Activated CD8-positive, alpha-beta T cell treated with anti-CD3 and anti-CD28 coated beads, Interleukin-2, amount 10 ng/mL, durations not matched to agents 7 days and 5 days (primary cell): ENCODE measurements around the gene KCNG2. TPM values are rescaled to one million over a fixed set of nuclear protein-coding genes. Genes with fewer than 3 reads are reported as not detected.

Experiments
- ATAC-seq: fragments of 150-1000 bp; cut with Tn5 transposase; one replicate; pipeline ENCODE4 v1.10.0; 2021; ENCODE audit warnings: moderate library complexity
- CTCF ChIA-PET: fragments of 350-600 bp; sonication (Branson Sonifier 250); formaldehyde crosslinking; loops from one replicate; lab custom pipeline; 2021; ENCODE audit warnings: antibody characterized with exemption; lab: Charles Lee
- POLR2A ChIA-PET: fragments of 350-600 bp; sonication (Branson Sonifier 250); formaldehyde crosslinking; loops from one replicate; lab custom pipeline; 2021; ENCODE audit warnings: antibody characterized with exemption; lab: Charles Lee
- DNase-seq: peaks from one replicate; pipeline ENCODE4 v3.0.0-alpha.2; 2020
- H3K27ac Mint-ChIP-seq: one replicate; pipeline ENCODE4 v1.8.0; 2021; ENCODE audit warnings: mild to moderate bottlenecking, mixed read lengths
- H3K27me3 Mint-ChIP-seq: one replicate; pipeline ENCODE4 v1.8.0; 2021; ENCODE audit warnings: low read depth, mixed read lengths
- H3K36me3 Mint-ChIP-seq: one replicate; pipeline ENCODE4 v1.8.0; 2021; ENCODE audit warnings: low read depth, mixed read lengths
- H3K4me1 Mint-ChIP-seq: one replicate; pipeline ENCODE4 v1.8.0; 2021; ENCODE audit warnings: low read depth, mixed read lengths
- H3K4me3 Mint-ChIP-seq: one replicate; pipeline ENCODE4 v1.8.0; 2021; ENCODE audit warnings: mild to moderate bottlenecking, mixed read lengths
- H3K9me3 Mint-ChIP-seq: one replicate; pipeline ENCODE4 v1.8.0; 2022; ENCODE audit warnings: mixed read lengths; ENCODE audit not compliant: insufficient read depth
- total RNA-seq, 2 experiments: library from RNA; stranded (reverse); gene quantifications; one replicate each; pipeline ENCODE4 v1.2.3, GENCODE V29; 2021

The KCNG2 gene
- total RNA-seq, 2 experiments from 2014 or later = not detected

- no peak for DNase-seq
- ATAC-seq = no peak
- peaks cover 16% of the 10 kb centered on the region for H3K9me3 Mint-ChIP-seq
- ChIA-PET CTCF (no interaction called here), POLR2A (no interaction called here)
- H3K4me3 Mint-ChIP-seq = no peak overlapping the region
- peaks cover 14% of the 10 kb centered on the region for H3K36me3 Mint-ChIP-seq
- no peak overlapping the region for H3K27ac Mint-ChIP-seq
- H3K4me1 Mint-ChIP-seq = peaks cover 4% of the 10 kb centered on the region
- H3K27me3 Mint-ChIP-seq = no peaks in the 10 kb centered on the region
Measured at GRCh38 chr18:79901665-79902064, 103.9 kb downstream of the KCNG2 start.

- peaks cover 4% of the 10 kb centered on the region for H3K4me1 Mint-ChIP-seq
- peaks cover 12% of the 10 kb centered on the region for H3K9me3 Mint-ChIP-seq
- H3K27me3 Mint-ChIP-seq = no peaks in the 10 kb centered on the region
- POLR2A ChIA-PET = no interaction called here
- H3K36me3 Mint-ChIP-seq = peaks cover 14% of the 10 kb centered on the region
- no peak for DNase-seq
- H3K4me3 Mint-ChIP-seq = no peak overlapping the region
- no peak overlapping the region for H3K27ac Mint-ChIP-seq
- CTCF ChIA-PET = no interaction called here
- no peak for ATAC-seq
Measured at GRCh38 chr18:79902075-79902474, 104.3 kb downstream of the KCNG2 start.

GRCh38 chr18:79902640-79903039, 104.9 kb downstream of the KCNG2 start:
- DNase-seq = no peak
- Mint-ChIP-seq H3K27ac (no peak overlapping the region), H3K4me1 (peaks cover 4% of the 10 kb centered on the region), H3K36me3 (peaks cover 11% of the 10 kb centered on the region), H3K9me3 (peaks cover 7% of the 10 kb centered on the region), H3K4me3 (no peak overlapping the region), H3K27me3 (no peaks in the 10 kb centered on the region)
- CTCF ChIA-PET = no interaction called here
- ATAC-seq = no peak
- POLR2A ChIA-PET = interaction anchor here (0.6 kb wide), 1 partner anchor 319 kb away, joined by 4 read pairs; no protein-coding TSS in a partner anchor

GRCh38 chr18:79903071-79903635, 105.4 kb downstream of the KCNG2 start:
- Mint-ChIP-seq H3K4me1 (peaks cover 4% of the 10 kb centered on the region), H3K27me3 (no peaks in the 10 kb centered on the region), H3K4me3 (no peak overlapping the region), H3K36me3 (peaks cover 9% of the 10 kb centered on the region), H3K27ac (no peak overlapping the region), H3K9me3 (peaks cover 3% of the 10 kb centered on the region)
- ChIA-PET CTCF (no interaction called here), POLR2A (interaction anchor here (0.6 kb wide), 1 partner anchor 319 kb away, joined by 4 read pairs; no protein-coding TSS in a partner anchor)
- no peak for DNase-seq
- ATAC-seq = no peak

GRCh38 chr18:79903787-79904356, 106.1 kb downstream of the KCNG2 start:
- Mint-ChIP-seq H3K4me3 (no peak overlapping the region), H3K27ac (no peak overlapping the region), H3K4me1 (peaks cover 4% of the 10 kb centered on the region), H3K27me3 (no peaks in the 10 kb centered on the region), H3K36me3 (peaks cover 14% of the 10 kb centered on the region), H3K9me3 (peaks cover 3% of the 10 kb centered on the region)
- ChIA-PET CTCF (no interaction called here), POLR2A (interaction anchor here (0.6 kb wide), 1 partner anchor 41 kb away, joined by 3 read pairs; no protein-coding TSS in a partner anchor)
- DNase-seq (no peak), ATAC-seq (no peak)

DNA sequence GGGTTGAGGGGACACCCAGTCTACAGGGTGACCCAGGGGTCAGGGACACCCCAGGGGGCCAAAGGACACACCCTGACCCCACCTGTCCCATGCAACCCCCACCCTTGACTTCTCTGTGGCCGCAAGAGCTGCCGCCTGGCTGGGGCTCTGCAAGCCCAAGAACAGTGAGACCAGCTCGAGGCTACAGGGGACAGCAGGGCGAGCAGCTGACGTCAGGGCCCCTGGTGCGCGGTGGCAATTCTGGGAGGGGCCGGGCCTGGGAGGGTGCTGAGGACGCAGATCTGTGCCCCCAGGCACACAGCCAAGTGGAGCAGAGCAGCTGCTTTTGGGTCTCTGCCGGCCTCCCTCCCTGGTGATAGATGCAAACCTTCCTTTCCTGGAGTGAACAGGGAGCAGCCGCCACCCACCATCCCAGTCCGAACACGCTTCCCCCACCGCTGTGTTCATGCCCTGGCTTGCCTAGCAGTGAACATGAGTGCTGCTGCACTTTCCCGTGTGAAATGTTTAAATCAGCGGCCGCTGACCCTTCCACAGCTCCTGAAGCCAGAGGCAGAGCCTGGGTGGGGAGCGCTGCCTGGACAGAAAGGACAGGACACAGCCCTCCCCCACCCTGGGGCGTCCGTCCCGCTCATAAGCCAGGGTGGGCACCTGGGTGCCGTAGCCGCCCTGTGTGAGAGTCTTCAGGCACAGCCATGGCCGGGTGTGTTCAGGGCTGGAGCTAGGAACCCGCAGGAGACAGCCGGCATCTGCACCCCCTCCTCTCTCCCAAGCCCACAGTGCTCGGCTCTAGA, 106.8 kb downstream of the KCNG2 start:
- ChIA-PET POLR2A (interaction anchor here (0.6 kb wide), 1 partner anchor 42 kb away, joined by 3 read pairs; no protein-coding TSS in a partner anchor), CTCF (no interaction called here)
- Mint-ChIP-seq H3K4me3 (no peak overlapping the region), H3K27me3 (no peaks in the 10 kb centered on the region), H3K27ac (no peak overlapping the region), H3K4me1 (peaks cover 4% of the 10 kb centered on the region), H3K9me3 (peaks cover 3% of the 10 kb centered on the region), H3K36me3 (peaks cover 14% of the 10 kb centered on the region)
- ATAC-seq (no peak), DNase-seq (no peak)

GRCh38 chr18:79905389-79905911, 107.7 kb downstream of the KCNG2 start:
- ATAC-seq = no peak

DNA sequence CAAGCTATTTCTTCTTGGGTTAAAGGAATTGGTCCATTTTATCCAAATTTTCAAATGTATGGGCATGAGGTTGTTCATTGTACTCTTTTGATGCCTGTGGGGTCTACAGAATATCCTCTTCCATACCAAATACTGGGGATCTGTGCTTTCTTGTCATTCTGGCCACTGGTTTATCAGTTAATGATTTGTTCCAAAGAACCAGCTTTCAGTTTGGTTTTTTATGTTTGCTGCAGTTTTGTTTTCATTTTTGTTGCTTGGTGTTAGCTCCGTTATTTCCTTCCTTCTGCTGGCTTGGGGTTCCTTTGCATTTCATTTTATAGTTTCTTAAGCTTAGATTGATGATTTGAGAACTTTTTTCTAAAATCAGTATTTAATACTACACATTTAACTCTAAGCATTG, 108.3 kb downstream of the KCNG2 start:
- Mint-ChIP-seq H3K4me3 (no peak overlapping the region), H3K9me3 (no peaks in the 10 kb centered on the region), H3K27me3 (no peaks in the 10 kb centered on the region), H3K4me1 (peaks cover 4% of the 10 kb centered on the region), H3K27ac (no peak overlapping the region), H3K36me3 (peaks cover 20% of the 10 kb centered on the region)
- ATAC-seq = no peak
- ChIA-PET POLR2A (no interaction called here), CTCF (no interaction called here)
- DNase-seq = no peak

More at GRCh38 chr18:79905389-79905911, 107.7 kb downstream of the KCNG2 start:
- peaks cover 4% of the 10 kb centered on the region for H3K4me1 Mint-ChIP-seq
- ChIA-PET CTCF (no interaction called here), POLR2A (no interaction called here)
- peaks cover 15% of the 10 kb centered on the region for H3K36me3 Mint-ChIP-seq
- H3K27me3 Mint-ChIP-seq = no peaks in the 10 kb centered on the region
- no peak overlapping the region for H3K4me3 Mint-ChIP-seq
- H3K9me3 Mint-ChIP-seq = no peaks in the 10 kb centered on the region
- DNase-seq = no peak
- H3K27ac Mint-ChIP-seq = no peak overlapping the region

DNA sequence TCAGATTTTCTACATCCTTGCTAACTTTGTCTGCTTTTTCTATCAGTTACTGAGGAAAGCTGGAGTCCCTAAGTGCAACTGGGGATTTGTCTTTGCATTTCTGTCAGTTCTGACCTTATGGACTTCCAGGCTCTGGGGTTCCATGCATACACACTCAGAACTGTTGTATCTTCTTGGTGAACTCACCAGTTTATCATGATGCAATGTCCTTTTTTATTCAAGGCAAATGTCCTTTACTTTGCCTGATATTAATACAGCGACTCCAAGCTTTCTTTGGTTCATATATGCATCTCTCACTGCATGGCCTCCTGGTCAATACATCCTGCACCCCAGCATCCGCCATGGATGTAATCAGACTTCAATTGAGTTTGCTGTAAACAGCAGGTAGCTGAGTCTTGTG, 109.0 kb downstream of the KCNG2 start:
- ATAC-seq (no peak), DNase-seq (no peak)
- H3K27ac Mint-ChIP-seq = no peak overlapping the region
- CTCF ChIA-PET = no interaction called here
- H3K4me1 Mint-ChIP-seq = peaks cover 4% of the 10 kb centered on the region
- POLR2A ChIA-PET = no interaction called here
- H3K27me3 Mint-ChIP-seq = no peaks in the 10 kb centered on the region
- H3K4me3 Mint-ChIP-seq = no peak overlapping the region
- no peaks in the 10 kb centered on the region for H3K9me3 Mint-ChIP-seq
- H3K36me3 Mint-ChIP-seq = peaks cover 17% of the 10 kb centered on the region

DNA sequence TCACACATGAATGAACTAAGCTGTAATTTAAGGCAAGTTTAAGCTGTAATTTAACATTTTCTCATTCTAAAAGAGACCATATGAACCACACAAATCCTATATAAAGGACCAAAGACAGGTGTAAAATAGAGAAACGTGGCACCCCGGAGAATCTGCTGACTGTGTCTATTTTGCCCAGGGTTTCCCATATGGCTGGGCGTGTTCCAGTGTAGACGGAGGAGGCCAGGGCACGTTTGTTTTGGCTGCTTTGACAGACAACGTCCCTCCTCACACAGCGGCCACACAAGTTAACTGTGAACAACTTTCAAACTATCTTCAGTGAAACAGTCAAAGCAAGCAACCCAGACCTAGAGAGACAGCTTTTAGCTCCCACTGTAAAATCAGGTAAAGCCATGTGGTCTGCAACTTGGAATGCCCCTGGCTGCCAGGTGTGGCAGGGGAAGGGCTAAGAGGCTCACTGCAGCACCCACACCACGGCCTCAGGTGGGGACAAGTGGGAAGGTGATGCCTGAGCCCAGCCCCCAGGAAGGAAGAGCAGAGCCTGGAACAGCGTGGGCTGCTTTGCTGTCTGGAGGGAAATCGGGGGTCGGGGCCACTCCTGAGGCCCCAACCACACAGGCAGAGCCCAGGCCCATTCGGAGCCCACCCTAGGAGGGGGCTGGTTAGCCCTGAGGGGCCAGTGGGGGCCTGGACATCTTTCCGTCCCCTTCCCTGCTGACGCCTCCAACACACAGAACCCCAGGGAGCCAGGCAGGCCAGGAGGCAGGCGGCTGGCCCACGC, 113.0 kb downstream of the KCNG2 start:
- H3K36me3 Mint-ChIP-seq = peaks cover 38% of the 10 kb centered on the region
- H3K27me3 Mint-ChIP-seq = no peaks in the 10 kb centered on the region
- ChIA-PET CTCF (no interaction called here), POLR2A (no interaction called here)
- H3K4me1 Mint-ChIP-seq = peaks cover 33% of the 10 kb centered on the region
- no peak overlapping the region for H3K4me3 Mint-ChIP-seq
- no peak overlapping the region for H3K27ac Mint-ChIP-seq
- ATAC-seq = no peak
- no peak for DNase-seq
- no peaks in the 10 kb centered on the region for H3K9me3 Mint-ChIP-seq

DNA sequence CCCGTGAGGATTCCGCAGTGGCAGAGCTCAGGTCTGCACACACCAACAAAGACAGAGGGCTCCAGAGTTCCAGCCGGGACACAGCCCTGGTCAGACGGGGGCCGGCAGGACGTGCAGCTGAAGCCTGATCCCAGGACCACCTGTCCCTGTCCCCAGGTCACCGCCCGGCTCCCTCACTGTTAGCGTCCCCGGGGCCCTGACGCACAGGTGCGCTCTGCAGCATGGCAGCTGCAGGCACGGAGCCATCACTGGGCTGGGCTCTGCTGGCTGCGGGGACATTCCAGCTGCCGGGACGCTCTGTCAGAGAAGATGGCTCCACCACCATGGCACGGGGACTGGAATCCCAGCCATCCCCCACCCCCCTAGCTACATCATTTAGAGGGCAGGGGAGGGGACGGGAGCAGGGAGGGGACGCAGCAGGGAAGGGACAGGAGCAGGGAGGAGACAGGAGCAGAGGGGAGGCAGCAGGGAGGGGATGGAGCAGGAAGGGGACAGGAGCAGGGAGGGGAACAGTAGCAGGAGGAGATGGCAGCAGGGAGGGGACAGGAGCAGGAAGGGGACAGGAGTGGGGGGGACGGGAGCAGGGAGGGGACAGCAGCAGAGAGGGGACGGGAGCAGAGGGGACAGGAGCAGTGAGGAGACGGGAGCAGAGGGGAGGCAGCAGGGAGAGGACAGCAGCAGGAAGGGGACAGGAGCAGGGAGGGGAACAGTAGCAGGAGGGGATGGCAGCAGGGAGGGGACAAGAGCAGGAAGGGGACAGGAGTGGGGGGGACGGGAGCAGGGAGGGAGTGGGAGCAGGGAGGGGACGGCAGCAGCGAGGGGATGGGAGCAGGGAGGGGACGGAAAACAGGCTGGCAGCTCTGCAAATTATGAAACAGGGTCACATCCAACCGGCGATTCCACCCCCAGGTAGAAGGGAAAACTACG, 113.9 kb downstream of the KCNG2 start:
- H3K4me3 Mint-ChIP-seq = no peak overlapping the region
- H3K9me3 Mint-ChIP-seq = peaks cover 4% of the 10 kb centered on the region
- POLR2A ChIA-PET = no interaction called here
- ATAC-seq (no peak), DNase-seq (no peak)
- CTCF ChIA-PET = no interaction called here
- peaks cover 45% of the 10 kb centered on the region for H3K36me3 Mint-ChIP-seq
- H3K4me1 Mint-ChIP-seq = peaks cover 29% of the 10 kb centered on the region
- no peaks in the 10 kb centered on the region for H3K27me3 Mint-ChIP-seq
- H3K27ac Mint-ChIP-seq = no peak overlapping the region
